HG03460 (cell line): ENCODE results near the gene MYBBP1A.

Experiments
- ATAC-seq: cut with Tn5 transposase; IDR thresholded peaks from one replicate; pipeline ENCODE4 v1.9.1; 2021; ENCODE audit not compliant: unreplicated experiment

The MYBBP1A gene

GRCh38 chr17:4572131-4572530 lies 16.9 kb upstream of the MYBBP1A start:
- ATAC-seq = no peak

GRCh38 chr17:4569591-4569990 lies 14.4 kb upstream of the MYBBP1A start:
- ATAC-seq = no peak

GRCh38 chr17:4566785-4567184 lies 11.6 kb upstream of the MYBBP1A start:
- ATAC-seq = no peak

DNA sequence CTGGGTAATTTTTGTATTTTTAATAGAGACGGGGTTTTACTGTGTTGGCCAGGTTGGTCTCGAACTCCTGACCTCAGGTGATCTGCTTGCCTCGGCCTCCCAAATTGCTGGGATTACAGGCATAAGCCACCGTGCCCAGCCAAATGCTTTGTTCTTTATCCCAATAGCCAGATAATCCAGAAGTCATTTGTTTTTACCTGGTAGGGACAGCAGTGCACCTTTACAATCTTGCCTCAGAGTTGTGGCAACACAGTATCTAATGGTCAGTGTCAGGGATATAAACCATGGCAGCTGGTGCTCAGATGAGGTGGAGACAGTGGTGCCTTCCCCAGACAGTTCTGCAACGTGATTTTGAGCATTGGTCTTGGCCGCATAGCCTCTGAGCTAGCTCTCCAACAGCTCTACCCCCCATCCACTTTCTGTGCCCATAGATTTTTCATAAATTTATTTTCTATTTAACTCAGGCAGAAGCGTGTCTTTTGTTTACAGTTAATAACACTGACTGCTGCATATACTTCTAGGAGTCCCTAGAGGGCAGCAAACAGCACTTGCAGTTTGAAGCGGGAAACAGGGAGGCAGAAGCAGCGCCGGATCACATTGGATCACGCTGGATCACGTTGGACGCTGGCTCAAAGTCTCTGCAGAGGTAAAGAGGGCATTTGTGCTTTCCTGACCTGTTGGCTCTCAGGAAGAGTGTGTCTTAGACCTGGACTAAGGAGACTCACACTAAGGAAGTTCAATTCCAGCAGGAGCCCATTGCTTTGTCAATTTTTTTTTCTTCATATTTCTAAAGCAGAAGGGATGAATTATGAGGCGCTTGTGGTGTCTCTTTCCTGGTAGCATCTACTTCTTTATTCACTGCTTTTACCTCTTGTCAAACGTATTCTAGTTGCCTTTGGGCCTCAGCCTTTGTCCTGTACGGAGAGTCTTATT lies 10.3 kb upstream of the MYBBP1A start:
- ATAC-seq = no peak

DNA sequence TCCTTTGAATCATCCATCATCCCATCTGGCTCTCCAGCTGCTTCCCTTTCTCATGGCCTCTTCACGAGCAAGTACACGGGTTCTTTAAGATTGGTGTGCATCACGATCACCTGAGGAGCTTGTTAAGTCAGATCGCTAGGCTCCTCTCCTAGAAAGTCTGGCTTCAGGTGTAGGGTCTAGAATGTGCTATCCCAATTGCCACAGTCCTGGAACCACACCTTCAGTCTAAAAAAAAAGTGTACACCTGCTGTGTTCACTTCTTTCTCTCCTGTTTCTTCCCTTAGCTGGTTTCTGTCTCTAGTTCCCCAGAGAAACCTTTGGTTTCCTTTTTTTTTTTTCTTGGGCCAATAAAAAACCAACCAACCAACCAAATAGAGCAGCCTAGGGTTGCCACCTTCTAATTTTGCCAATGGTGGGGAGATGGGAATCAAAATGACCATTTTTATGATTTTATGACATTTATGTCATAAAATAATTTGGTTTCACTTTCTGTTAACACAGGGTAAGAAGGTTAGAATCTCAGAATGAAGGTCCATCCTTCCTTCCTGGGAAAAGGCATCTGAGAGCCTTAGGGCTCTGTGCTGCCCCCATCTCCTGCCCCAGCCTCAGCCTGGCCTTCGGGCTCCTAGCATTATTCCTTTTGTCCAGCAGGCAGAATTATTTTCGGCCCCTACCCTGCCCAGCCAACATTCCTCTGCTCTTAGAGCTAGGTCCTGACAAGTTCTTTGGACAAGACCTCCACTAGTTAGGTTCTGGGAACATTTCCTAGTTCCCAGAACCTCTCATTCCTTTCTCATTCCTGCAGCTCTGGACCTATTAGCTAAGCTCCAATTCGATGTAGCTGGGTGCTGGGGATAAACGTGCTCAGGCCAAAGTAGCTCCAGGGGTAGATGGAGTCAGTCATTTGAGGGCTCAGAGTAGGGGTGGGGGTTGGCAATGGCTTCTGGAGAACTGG lies 7.1 kb upstream of the MYBBP1A start:
- ATAC-seq = no peak

DNA sequence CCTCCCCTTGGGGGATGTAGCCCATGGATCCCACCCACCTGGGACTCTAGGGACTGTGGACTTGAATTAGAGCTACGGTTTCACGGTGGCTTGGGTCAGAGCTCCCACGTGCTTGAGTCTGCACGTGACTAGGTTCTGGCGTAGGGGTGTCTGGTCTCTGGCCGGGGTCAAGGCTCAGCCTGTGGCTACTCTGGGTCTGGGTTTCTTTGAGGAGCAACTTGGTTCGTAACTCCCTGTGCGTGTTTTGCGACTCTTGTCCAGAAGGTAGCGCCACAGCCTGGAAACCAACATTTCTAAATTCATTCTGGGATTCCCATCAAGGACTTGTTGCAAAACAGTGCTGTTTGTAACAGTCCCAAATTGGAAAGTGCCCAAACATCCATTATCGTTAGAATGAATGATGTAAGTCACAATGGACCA lies 5.7 kb upstream of the MYBBP1A start:
- ATAC-seq = no peak

- no peak for ATAC-seq
These were observed 5.2 kb upstream of the MYBBP1A start, which contains the start of gene GGT6 for GRCh38 chr17:4560421-4560820. GGT6 (minus strand) TSS chr17:4560577; CDS start chr17:4560521, 56 bp downstream.

DNA sequence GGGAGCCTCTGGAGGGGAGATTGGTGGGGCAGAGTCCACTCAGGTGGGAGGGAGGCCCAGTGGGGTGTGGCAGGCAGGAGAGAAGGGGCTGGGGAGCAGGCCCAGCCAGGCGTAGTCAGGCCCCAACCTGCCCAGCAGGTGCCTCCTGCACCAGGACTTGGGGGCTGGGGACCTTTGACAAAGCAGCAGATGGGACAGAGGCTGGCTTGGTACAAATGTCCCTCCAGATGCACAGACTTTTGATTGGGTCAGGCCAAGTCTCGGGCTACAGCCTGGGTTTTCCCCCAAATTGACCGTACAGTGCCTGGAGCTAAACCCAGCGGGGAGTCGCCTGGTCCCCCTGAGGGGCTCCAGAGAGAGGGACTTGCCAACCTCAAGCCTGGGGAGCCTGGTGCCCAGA lies 4.8 kb upstream of the MYBBP1A start:
- no peak for ATAC-seq

GRCh38 chr17:4559139-4559791 lies 4.1 kb upstream of the MYBBP1A start:
- no peak for ATAC-seq

DNA sequence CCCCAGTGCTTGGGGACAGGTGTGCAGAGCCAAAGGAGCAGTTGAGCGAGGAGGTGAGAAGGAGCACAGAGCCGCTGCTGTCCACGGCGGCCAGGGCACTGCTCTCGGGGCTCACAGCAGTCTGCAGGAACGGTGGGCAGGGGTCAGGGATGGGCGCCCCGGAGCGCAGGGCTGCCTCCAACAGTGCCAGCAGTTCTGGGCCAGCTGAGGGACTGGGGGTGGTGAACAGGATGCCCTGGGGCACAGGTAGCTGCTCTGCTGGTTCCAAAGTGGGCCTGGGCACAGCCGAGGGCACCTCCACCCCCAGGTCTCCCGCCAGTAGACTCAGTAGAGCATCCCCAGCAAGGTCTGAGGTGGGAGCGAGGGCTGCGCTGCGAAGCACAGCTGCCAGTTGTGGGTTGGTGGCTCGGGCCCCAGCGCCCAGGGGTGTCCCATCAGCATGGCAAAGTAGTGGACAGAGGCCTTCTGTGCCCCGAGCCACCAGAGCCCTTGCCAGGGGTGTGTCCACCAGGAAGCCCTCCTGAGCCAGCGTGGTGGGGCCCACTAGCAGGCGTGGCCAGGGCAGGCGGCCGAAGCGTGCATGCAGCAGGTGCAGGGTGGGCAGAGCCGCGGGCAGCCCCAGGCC lies 3.3 kb upstream of the MYBBP1A start:
- ATAC-seq = no peak

DNA sequence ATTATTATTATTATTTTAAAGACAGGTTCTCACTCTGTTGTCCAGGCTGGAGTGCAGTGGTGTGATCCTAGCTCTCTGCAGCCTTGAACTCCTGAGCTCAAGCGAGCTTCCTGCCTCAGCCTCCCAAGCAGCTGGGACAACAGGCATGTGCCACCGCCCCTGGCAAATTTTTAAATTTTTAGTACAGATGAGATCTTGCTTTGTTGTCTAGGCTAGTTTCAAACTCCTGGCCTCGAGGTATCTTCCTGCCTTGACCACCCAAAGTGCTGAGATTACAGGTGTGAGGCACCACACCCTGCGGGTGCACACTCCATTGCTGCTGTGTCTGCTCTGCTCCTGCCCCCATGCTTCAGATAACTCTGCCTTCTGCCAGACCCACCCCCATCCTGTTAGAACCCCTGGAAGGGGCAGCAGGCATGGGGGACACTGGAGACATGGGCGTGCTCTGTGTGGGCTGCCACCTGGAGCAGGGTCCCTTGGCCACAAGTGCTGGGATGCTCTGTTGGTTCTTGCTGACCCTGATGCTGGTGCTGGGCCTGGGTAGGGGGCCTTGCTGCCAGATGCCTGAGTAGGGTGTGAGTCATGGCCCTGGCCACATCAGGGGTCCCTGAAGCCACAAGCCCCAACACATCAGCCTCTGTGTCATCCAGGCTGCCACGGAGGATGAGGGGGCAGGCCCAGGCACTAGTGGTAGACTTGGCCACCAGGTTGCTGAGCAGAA lies 2.6 kb upstream of the MYBBP1A start:
- ATAC-seq = no peak

GRCh38 chr17:4556996-4557395 lies 1.8 kb upstream of the MYBBP1A start:
- ATAC-seq = no peak

DNA sequence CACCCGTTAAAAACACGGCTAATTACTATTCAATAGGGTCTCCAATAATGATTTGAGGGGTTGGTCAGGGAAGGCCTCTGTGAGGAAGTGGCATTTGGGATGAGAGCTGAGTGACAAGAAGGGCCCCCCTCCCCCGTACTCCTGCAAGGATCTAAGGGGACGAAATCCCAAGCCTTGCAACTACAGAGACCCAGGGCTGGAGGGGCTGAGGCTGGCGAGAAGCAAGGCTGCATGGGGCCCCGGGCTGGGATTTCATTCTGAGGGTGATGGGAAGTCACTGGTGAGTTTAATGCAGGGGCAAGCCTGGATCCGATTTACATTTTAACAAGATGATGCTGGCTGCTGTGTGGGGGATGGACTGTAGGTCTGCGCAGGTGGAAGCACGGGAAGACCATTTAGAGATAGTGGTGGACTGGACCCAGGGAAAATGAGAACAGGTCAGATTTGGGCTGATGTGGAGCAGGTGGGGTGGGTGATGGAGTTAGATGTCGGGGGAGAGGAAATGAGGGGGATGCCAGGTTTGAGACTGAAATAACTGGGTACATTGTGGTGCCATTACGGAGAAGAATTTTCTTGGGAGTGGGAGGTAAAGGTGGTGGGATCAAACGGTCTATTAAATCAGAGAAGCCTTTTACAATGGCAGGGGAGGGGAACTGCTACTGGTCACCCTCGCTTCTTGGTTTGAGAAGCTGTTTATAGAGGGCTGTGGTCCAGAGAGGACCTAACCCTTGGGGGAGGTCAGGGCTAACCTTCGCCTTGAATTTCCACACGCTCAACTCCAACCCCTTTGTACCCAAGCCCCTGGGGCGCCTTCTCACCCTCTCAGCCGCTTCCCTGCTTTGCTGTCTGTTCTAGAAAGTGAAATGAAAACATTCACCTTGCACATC lies 932 bp upstream of the MYBBP1A start:
- ATAC-seq = no peak

- peak; percentile 4 for ATAC-seq
These were observed 665 bp downstream of the MYBBP1A start for GRCh38 chr17:4554441-4554996.

DNA sequence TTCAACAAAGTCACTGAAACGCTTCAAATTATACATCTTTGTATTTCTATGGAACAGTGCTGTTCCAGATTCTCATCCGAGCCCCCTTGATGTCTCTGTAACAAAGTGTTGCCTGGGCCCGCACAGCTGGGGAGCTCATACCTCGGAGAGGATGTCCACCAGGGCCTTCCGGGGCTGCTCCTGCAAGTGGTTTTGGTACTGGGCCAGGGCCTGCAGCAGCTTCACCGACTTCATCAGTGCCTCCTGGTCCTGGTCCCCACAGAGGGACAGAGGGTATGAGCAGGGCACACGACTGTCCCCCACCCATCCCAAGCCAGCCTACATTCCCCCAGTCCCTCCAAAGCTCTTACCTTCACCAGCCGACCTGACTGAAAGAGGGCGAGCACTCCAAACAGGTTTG lies 1.5 kb downstream of the MYBBP1A start:
- ATAC-seq = no peak

DNA sequence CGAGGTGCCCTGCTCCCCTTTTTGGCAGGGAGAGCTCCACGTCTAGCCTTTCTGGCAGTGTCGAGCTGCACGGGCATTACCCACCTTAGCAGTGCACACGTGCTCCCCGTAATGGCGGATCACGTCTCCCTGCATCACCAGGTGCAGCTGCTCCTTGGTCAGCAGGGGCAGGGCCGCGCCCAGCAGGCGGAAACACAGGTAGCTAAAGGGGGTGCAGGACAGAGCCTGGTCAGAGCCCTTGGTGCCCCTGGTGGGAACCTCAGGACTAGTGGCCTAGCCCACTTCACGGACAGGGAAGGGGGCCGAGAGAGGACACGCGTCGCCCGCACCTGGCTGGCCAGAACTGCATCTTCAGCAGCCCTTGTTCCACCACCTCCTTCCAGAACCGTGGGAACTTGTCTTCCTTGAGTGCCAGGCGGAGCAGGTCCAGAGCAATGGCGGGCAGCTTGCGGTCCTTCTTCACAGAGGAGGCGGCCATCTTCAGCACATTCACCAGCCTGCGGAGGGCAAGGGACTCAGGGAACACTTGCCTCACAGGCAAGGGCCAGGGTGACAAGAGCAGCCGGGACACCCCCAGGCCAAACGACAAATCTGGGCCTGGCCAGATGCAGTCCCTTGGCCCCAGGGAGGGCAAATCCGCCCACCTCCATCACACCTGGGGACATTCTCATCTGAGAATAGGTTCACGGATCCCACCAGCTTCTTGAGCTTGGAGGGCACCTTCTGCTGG lies 3.2 kb downstream of the MYBBP1A start:
- ATAC-seq = no peak

DNA sequence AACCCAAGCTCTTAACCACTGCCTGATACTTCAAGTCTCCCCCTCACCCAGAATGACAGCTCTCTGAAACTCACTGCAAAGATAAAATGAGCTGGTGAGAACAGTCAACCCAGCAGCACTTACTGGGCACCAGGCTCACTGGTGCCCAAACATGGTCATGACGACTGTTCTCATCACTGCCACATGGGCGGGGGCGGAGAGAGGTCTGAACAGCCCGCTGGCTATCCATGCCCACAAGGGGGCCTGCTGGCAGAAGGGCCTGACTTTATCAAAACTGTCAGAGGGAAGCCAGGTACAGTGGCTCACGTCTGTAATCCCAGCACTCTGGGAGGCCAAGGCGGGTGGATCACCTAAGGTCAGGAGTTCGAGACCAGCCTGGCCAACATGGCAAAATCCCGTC lies 4.0 kb downstream of the MYBBP1A start:
- ATAC-seq = no peak

- ATAC-seq = no peak
These were observed 4.6 kb downstream of the MYBBP1A start for GRCh38 chr17:4550534-4551039.
